G401 (cell line): ENCODE results near the gene RASA4. TPM values are rescaled to one million over a fixed set of nuclear protein-coding genes. Genes with fewer than 3 reads are reported as not detected.

Experiments
- total RNA-seq: library from RNA; depleted of rRNA; stranded (reverse); fragments of >200 nt; shearing (Covaris generic); gene quantifications from 2 replicates; pipeline ENCODE4 v1.2.3, GENCODE V29; 2014; rRNA removed

Gene RASA4
- total RNA-seq, 1 experiment from 2014 or later: 9.4 TPM

Other genes with a start within 250 kb of the RASA4 start
- 25.2 and 25.9 TPM in 2 replicates for gene PRKRIP1, start 220.4 kb downstream of the RASA4 start, total RNA-seq
- 106 and 147 TPM in 2 replicates for gene ORAI2, start 183.2 kb downstream of the RASA4 start, total RNA-seq
- 35.9 and 73.3 TPM in 2 replicates for gene ALKBH4, start 151.9 kb downstream of the RASA4 start, total RNA-seq
- 60.6 and 75.4 TPM in 2 replicates for gene LRWD1, start 151.8 kb downstream of the RASA4 start, total RNA-seq
- 53.6 and 57.6 TPM in 2 replicates for gene POLR2J, start 137.8 kb downstream of the RASA4 start, total RNA-seq
- 2.7 and 3.0 TPM in 2 replicates for gene RASA4B, start 99.0 kb downstream of the RASA4 start, total RNA-seq
- gene UPK3BL2, start 73.1 kb downstream of the RASA4 start, total RNA-seq: 6.6 TPM in 1 of 2 replicates, not detected in the other
- gene SPDYE2, start 65.5 kb downstream of the RASA4 start, total RNA-seq: not detected in 2 replicates
- gene POLR2J3, start 44.2 kb downstream of the RASA4 start, total RNA-seq: 6.5 TPM in 2 replicates
- gene UPK3BL1, start 26.0 kb upstream of the RASA4 start, total RNA-seq: 1.2 and 4.7 TPM in 2 replicates
- gene SPDYE2B, start 33.6 kb upstream of the RASA4 start, total RNA-seq: not detected in 2 replicates
- 0.37 TPM in 1 of 2 replicates, not detected in the other for gene POLR2J2, start 54.9 kb upstream of the RASA4 start, total RNA-seq
- 16.1 and 21.0 TPM in 2 replicates for gene FAM185A, start 132.2 kb upstream of the RASA4 start, total RNA-seq